Subcutaneous adipose tissue (tissue), 4 donors: ENCODE measurements around the gene USH2A. TPM values are rescaled to one million over a fixed set of nuclear protein-coding genes. Genes with fewer than 3 reads are reported as not detected.

Source experiments
- CTCF ChIP-seq: fragments of 450-650 bp; IDR thresholded peaks from one replicate; pipeline ENCODE4 v1.5.1; 2016; ENCODE audit warnings: low read depth, mild to moderate bottlenecking, control low read depth, antibody characterized with exemption, moderate library complexity
- total RNA-seq, 4 donors: library from RNA; depleted of rRNA; stranded (reverse); fragments of >200 nt; gene quantifications; one replicate each; pipeline ENCODE4 v1.1.0, GENCODE V29; 2016

Gene USH2A
- total RNA-seq, 4 donors from 2014 or later: under 0.01 TPM; not detected in 3

GRCh38 chr1:215835951-215836350, 587.3 kb downstream of the USH2A start:
- TF ChIP-seq CTCF: no peak

GRCh38 chr1:215833941-215834729, 589.1 kb downstream of the USH2A start:
- no peak for TF ChIP-seq CTCF

- TF ChIP-seq CTCF: no peak
Measured at GRCh38 chr1:215830226-215830810, 592.9 kb downstream of the USH2A start.

GRCh38 chr1:215825056-215825455, 598.2 kb downstream of the USH2A start:
- TF ChIP-seq CTCF: no peak

- no peak for TF ChIP-seq CTCF
Measured at GRCh38 chr1:215824245-215824644, 599.0 kb downstream of the USH2A start.

- no peak for TF ChIP-seq CTCF
Measured at GRCh38 chr1:215819114-215819513, 604.1 kb downstream of the USH2A start.

GRCh38 chr1:215807911-215808436, 615.3 kb downstream of the USH2A start:
- TF ChIP-seq CTCF: no peak
